ENCODE measurements around the gene LRRC18.

- TF ChIP-seq CTCF (IDR thresholded peaks at IDR 0.05) (no peak), POLR2AphosphoS5 (IDR thresholded peaks at IDR 0.05) (no peak)
Measured at GRCh38 chr10:48957361-48958151, 17.9 kb upstream of the LRRC18 start.

Measured in gastroesophageal sphincter (tissue), 3 donors.